Neuron (in vitro differentiated cells): ENCODE measurements around the gene ZGPAT.
A peak's percentile ranks its signal among the peaks of the same experiment; 100 is the strongest.
"Not testable (repeated sequence)": the region's sequence is repeated elsewhere in the genome, so short reads cannot be mapped to it uniquely, and the experiment has no call there.

Experiments
- H2AFZ ChIP-seq: one replicate; pipeline ENCODE4 v1.6.1; 2013; ENCODE audit warnings: low read depth, mild to moderate bottlenecking, inconsistent platforms, low read length, moderate library complexity
- H3K27me3 ChIP-seq: one replicate; pipeline ENCODE4 v1.6.1; 2013; ENCODE audit warnings: low read length; ENCODE audit not compliant: insufficient read depth
- H3K36me3 ChIP-seq: one replicate; pipeline ENCODE4 v1.6.1; 2013; ENCODE audit warnings: low read length; ENCODE audit not compliant: insufficient read depth
- H3K4me1 ChIP-seq: one replicate; pipeline ENCODE4 v1.6.1; 2013; ENCODE audit warnings: low read length; ENCODE audit not compliant: insufficient read depth
- H3K4me3 ChIP-seq: 2 replicates; pipeline ENCODE4 v1.5.1; 2013; ENCODE audit warnings: mild to moderate bottlenecking, low read length, moderate library complexity
- H3K9me3 ChIP-seq: one replicate; pipeline ENCODE4 v1.6.1; 2013; ENCODE audit warnings: low read length

Gene ZGPAT, protein sequence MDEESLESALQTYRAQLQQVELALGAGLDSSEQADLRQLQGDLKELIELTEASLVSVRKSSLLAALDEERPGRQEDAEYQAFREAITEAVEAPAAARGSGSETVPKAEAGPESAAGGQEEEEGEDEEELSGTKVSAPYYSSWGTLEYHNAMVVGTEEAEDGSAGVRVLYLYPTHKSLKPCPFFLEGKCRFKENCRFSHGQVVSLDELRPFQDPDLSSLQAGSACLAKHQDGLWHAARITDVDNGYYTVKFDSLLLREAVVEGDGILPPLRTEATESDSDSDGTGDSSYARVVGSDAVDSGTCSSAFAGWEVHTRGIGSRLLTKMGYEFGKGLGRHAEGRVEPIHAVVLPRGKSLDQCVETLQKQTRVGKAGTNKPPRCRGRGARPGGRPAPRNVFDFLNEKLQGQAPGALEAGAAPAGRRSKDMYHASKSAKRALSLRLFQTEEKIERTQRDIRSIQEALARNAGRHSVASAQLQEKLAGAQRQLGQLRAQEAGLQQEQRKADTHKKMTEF

GRCh38 chr20:63707558-63708300, at the start of gene ZGPAT, which contains the start of gene ARFRP1:
ZGPAT (plus strand) TSS chr20:63708039; CDS start chr20:63708581, 542 bp downstream.
ARFRP1 (minus strand) TSS chr20:63707976; CDS start chr20:63707091, 885 bp downstream.
- peaks cover 20% of the 10 kb centered on the region for H3K4me1 ChIP-seq

DNA sequence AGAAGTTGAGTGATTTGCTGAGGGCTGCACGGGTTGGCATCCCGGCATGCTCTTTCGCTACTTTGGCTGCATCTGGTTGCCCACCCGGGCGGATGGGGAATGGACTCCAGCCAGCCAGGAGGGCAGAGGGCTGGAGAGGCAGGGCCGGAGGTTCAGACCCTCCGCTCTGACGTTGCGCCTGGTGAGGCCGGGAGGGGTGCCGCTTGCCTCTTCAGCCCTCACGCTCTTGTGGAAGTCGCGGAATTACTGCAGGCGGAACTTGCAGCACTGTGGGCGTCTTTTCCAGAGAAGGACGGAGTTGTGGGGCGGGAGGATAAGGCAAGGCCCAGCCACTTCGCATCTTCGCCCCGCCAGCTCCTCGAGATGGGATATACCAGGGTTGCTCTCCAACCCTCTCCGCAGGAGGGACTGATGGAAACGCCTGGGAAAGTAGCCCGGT, 49.1 kb upstream of the ZGPAT start:
- Histone ChIP-seq H3K36me3 (peaks cover 20% of the 10 kb centered on the region), H3K27me3 (no peaks in the 10 kb centered on the region), H3K4me1 (peaks cover 24% of the 10 kb centered on the region), H3K9me3 (no peaks in the 10 kb centered on the region), H2AFZ (peak overlapping the region; percentile 60), H3K4me3 (peak overlapping the region; percentile 85)

More at GRCh38 chr20:63707558-63708300, at the start of gene ZGPAT, which contains the start of gene ARFRP1:
- H3K36me3 ChIP-seq, result peaks cover 55% of the 10 kb centered on the region
- H3K27me3 ChIP-seq, result no peaks in the 10 kb centered on the region
- H3K9me3 ChIP-seq, result peaks cover 12% of the 10 kb centered on the region
- H3K4me3 ChIP-seq, result peak within 1 kb of the TSS; percentile 63
- H2AFZ ChIP-seq, result peak within 1 kb of the TSS; percentile 68

DNA sequence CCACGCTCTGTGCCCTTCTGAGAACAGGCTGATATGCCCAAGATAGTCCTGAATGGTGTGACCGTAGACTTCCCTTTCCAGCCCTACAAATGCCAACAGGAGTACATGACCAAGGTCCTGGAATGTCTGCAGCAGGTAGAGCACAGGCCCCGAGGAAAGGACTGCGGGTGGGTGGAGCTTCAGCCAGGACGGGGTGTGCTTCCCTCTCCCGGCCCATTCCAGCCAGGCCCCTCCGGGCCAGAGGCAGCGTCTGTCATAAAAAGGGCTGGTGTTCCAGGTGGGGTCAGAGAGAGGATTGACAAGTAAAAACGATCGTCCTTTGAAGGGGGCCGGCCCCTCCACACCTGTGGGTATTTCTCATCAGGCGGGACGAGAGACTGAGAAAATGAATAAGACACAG, 48.5 kb upstream of the ZGPAT start:
- Histone ChIP-seq H3K27me3 (no peaks in the 10 kb centered on the region), H3K36me3 (peaks cover 20% of the 10 kb centered on the region), H3K9me3 (no peaks in the 10 kb centered on the region), H3K4me1 (peaks cover 19% of the 10 kb centered on the region), H3K4me3 (peak overlapping the region; percentile 85), H2AFZ (no peak overlapping the region)

GRCh38 chr20:63660174-63660573, 47.7 kb upstream of the ZGPAT start:
- H3K36me3 ChIP-seq, result peaks cover 26% of the 10 kb centered on the region
- not testable (repeated sequence) for H3K27me3 ChIP-seq, H2AFZ ChIP-seq, H3K9me3 ChIP-seq, H3K4me3 ChIP-seq
- H3K4me1 ChIP-seq, result peaks cover 15% of the 10 kb centered on the region

- Histone ChIP-seq H2AFZ (no peak overlapping the region), H3K4me3 (no peak overlapping the region), H3K9me3 (no peaks in the 10 kb centered on the region), H3K4me1 (peaks cover 15% of the 10 kb centered on the region), H3K36me3 (peaks cover 26% of the 10 kb centered on the region), H3K27me3 (no peaks in the 10 kb centered on the region)
Observed at GRCh38 chr20:63660622-63661021, 47.2 kb upstream of the ZGPAT start.

GRCh38 chr20:63661108-63661507, 46.7 kb upstream of the ZGPAT start:
- Histone ChIP-seq H3K9me3 (no peaks in the 10 kb centered on the region), H3K36me3 (peaks cover 26% of the 10 kb centered on the region), H2AFZ (no peak overlapping the region)

GRCh38 chr20:63661959-63662812, 45.7 kb upstream of the ZGPAT start:
- Histone ChIP-seq H3K27me3 (no peaks in the 10 kb centered on the region), H2AFZ (no peak overlapping the region), H3K9me3 (no peaks in the 10 kb centered on the region), H3K4me1 (peaks cover 14% of the 10 kb centered on the region), H3K36me3 (peaks cover 30% of the 10 kb centered on the region), H3K4me3 (no peak overlapping the region)

More at GRCh38 chr20:63661108-63661507, 46.7 kb upstream of the ZGPAT start:
- H3K4me1 ChIP-seq, result peaks cover 15% of the 10 kb centered on the region
- no peak overlapping the region for H3K4me3 ChIP-seq
- H3K27me3 ChIP-seq, result no peaks in the 10 kb centered on the region

DNA sequence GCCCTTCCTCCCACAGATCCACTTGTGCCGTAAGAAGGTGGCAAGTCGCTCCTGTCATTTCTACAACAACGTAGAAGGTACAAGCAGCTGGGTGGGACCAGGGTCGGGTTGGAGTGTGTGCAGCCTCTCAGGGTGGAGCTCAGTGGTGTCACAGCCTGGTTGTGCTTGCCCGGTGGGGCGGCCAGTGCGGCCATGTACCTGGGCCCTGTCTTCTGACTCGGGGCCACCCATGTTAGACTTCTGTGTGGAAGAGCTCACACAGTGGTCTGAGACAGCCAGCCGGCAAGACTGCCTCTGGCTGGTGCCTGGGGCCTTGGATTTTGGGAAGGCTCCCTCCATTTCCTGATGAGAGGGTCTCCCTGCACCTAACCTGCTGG, 45.0 kb upstream of the ZGPAT start:
- Histone ChIP-seq H3K4me3 (no peak overlapping the region), H3K27me3 (no peaks in the 10 kb centered on the region), H3K9me3 (no peaks in the 10 kb centered on the region), H2AFZ (no peak overlapping the region), H3K36me3 (peaks cover 37% of the 10 kb centered on the region), H3K4me1 (peaks cover 9% of the 10 kb centered on the region)

DNA sequence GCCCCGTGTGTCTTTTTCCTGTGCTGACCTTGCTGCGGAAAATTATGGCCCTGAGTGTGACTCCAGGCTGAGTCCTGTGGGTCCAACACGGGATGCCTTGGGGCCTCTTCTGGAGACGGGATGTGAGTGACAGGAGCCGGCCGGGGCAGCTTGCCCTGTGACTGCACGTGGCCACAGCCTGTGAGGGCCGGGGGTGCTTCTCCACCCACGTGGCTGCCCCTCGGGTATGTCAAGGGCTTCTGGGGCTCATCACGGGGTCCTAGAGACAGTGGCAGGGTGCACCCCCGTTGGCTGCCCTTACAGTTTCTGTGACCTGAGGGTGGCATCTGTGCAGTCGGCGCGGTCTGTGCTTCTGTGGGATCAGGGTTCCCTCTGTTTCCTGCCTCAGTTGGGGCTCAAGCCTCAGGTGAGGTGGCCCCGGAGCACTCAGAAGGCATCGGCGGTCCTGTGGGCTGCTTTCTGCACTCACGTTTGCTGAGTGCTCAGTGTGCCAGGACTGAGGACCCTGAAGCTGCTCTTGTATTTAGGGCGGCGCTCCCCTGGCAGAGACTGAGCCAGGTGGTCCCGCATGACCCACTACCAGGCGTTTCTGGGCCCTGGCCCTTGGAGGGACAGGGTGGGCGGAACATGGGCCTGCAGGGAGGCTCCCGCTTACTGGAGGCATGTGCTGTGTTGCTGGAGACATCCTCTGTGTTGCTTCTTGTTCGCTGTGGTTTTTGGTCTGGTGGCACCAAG, 44.3 kb upstream of the ZGPAT start:
- H3K4me3 ChIP-seq, result no peak overlapping the region
- H3K4me1 ChIP-seq, result peaks cover 7% of the 10 kb centered on the region
- H3K9me3 ChIP-seq, result no peaks in the 10 kb centered on the region
- H3K27me3 ChIP-seq, result no peaks in the 10 kb centered on the region
- no peak overlapping the region for H2AFZ ChIP-seq
- H3K36me3 ChIP-seq, result peaks cover 43% of the 10 kb centered on the region

- Histone ChIP-seq H3K4me3 (no peak overlapping the region), H2AFZ (no peak overlapping the region), H3K4me1 (peaks cover 2% of the 10 kb centered on the region), H3K36me3 (peaks cover 46% of the 10 kb centered on the region), H3K27me3 (no peaks in the 10 kb centered on the region), H3K9me3 (no peaks in the 10 kb centered on the region)
Observed at GRCh38 chr20:63664143-63664851, 43.5 kb upstream of the ZGPAT start.

GRCh38 chr20:63664861-63665594, 42.8 kb upstream of the ZGPAT start:
- Histone ChIP-seq H3K9me3 (no peaks in the 10 kb centered on the region), H2AFZ (no peak overlapping the region), H3K27me3 (no peaks in the 10 kb centered on the region), H3K4me1 (no peaks in the 10 kb centered on the region), H3K36me3 (peaks cover 46% of the 10 kb centered on the region), H3K4me3 (no peak overlapping the region)
